Activated B cell treated with CpG ODN at 0.5 μM for 24 hours (primary cell): ENCODE results near the gene SLCO3A1. TPM values are rescaled to one million over a fixed set of nuclear protein-coding genes. Genes with fewer than 3 reads are reported as not detected.

Source experiments
- ATAC-seq: fragments of 200-7000 bp; cut with Tn5 transposase; one replicate; pipeline ENCODE4 v1.10.0; 2021; ENCODE audit warnings: low read depth, mild to moderate bottlenecking, moderate library complexity
- CTCF ChIA-PET: fragments of 350-600 bp; sonication (Branson Sonifier 250); formaldehyde crosslinking; loops from one replicate; lab custom pipeline; 2021; ENCODE audit warnings: antibody characterized with exemption; lab: Charles Lee
- POLR2A ChIA-PET: fragments of 350-600 bp; sonication (Branson Sonifier 250); formaldehyde crosslinking; loops from one replicate; lab custom pipeline; 2021; ENCODE audit warnings: antibody characterized with exemption; lab: Charles Lee
- DNase-seq: peaks from one replicate; pipeline ENCODE4 v3.0.0; 2022
- H3K27ac Mint-ChIP-seq: one replicate; pipeline ENCODE4 v1.8.0; 2020; ENCODE audit warnings: mixed read lengths
- H3K27me3 Mint-ChIP-seq: one replicate; pipeline ENCODE4 v1.8.0; 2021; ENCODE audit warnings: mixed read lengths
- H3K36me3 Mint-ChIP-seq: one replicate; pipeline ENCODE4 v1.8.0; 2021; ENCODE audit warnings: low read depth, mixed read lengths
- H3K4me1 Mint-ChIP-seq: one replicate; pipeline ENCODE4 v1.8.0; 2021; ENCODE audit warnings: mixed read lengths
- H3K4me3 Mint-ChIP-seq: one replicate; pipeline ENCODE4 v1.8.0; 2020; ENCODE audit warnings: mild to moderate bottlenecking, mixed read lengths
- H3K9me3 Mint-ChIP-seq: one replicate; pipeline ENCODE4 v1.8.0; 2020; ENCODE audit warnings: mixed read lengths
- intact Hi-C: fragments of 100-400 bp; cut with micrococcal nuclease; formaldehyde crosslinking; loops from one replicate; pipeline ENCODE4 v1.15.1; 2024
- total RNA-seq: library from RNA; stranded (reverse); gene quantifications from 2 replicates; pipeline ENCODE4 v1.2.3, GENCODE V29; 2022
- TF ChIP-seq, protein P1 (sequence below): fragments of 200-600 bp; IDR thresholded peaks from one replicate; pipeline ENCODE4 v1.8.0; 2022; ENCODE audit warnings: antibody characterized with exemption, mild to moderate bottlenecking

SLCO3A1 gene
- total RNA-seq, 1 donor from 2014 or later, result 0.82 TPM

DNA sequence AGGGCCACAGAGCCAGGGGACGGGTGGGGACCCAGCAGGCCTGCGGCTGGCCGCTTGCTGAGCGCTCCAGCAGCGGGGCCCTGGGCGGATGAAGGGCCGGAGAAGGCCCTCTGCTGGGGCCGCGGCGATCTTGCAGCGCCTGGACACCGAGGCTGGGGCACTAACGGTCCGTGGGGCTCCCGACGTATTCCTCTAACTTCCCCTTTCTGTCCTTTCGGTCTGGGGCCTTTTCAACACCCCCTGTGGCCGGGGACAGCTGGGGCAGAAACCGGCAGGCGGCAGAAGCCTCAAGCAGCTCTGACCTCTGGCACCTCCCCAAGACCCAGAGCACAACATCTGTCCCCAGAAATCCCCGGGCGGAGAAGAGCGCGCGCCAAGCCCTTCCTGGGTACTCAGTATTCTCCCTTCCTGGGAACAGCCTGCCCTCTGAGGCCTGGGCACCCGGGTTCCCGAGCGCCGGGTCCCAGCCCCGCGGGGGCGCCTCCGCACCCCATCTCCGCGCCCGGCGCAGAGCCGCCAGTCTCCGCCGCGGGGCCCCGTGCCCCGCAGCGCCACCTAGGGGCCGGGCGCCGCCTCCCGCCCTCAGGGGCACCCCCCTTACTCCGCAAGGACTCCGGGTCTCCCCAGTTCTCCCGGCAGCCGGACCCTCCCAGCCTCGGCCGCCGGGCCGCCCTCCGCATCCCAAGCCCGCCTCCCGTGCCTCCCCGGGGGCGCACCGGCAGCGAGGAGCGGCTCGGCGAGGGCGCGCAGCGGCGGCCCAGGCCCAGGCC is 582 bp upstream of the SLCO3A1 start:
- Mint-ChIP-seq H3K4me3 (peak overlapping the region; percentile 66), H3K4me1 (peaks cover 43% of the 10 kb centered on the region), H3K9me3 (peaks cover 8% of the 10 kb centered on the region), H3K27ac (no peak overlapping the region), H3K36me3 (no peaks in the 10 kb centered on the region), H3K27me3 (peaks cover 49% of the 10 kb centered on the region)
- TF ChIP-seq, protein P1, sequence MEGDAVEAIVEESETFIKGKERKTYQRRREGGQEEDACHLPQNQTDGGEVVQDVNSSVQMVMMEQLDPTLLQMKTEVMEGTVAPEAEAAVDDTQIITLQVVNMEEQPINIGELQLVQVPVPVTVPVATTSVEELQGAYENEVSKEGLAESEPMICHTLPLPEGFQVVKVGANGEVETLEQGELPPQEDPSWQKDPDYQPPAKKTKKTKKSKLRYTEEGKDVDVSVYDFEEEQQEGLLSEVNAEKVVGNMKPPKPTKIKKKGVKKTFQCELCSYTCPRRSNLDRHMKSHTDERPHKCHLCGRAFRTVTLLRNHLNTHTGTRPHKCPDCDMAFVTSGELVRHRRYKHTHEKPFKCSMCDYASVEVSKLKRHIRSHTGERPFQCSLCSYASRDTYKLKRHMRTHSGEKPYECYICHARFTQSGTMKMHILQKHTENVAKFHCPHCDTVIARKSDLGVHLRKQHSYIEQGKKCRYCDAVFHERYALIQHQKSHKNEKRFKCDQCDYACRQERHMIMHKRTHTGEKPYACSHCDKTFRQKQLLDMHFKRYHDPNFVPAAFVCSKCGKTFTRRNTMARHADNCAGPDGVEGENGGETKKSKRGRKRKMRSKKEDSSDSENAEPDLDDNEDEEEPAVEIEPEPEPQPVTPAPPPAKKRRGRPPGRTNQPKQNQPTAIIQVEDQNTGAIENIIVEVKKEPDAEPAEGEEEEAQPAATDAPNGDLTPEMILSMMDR, result no peak
- peak; percentile 55 for ATAC-seq
- ChIA-PET CTCF (interaction anchor here (0.6 kb wide), 1 partner anchor 27 kb away, joined by 3 read pairs; no protein-coding TSS in a partner anchor), POLR2A (interaction anchor here (0.5 kb wide), 1 partner anchor 44 kb away, joined by 3 read pairs; no protein-coding TSS in a partner anchor)
- intact Hi-C loops, result loop anchor here (10.0 kb wide), 3 partner anchors 62 to 518 kb away; no protein-coding TSS in a partner anchor
- DNase-seq, result peak; percentile 31

DNA sequence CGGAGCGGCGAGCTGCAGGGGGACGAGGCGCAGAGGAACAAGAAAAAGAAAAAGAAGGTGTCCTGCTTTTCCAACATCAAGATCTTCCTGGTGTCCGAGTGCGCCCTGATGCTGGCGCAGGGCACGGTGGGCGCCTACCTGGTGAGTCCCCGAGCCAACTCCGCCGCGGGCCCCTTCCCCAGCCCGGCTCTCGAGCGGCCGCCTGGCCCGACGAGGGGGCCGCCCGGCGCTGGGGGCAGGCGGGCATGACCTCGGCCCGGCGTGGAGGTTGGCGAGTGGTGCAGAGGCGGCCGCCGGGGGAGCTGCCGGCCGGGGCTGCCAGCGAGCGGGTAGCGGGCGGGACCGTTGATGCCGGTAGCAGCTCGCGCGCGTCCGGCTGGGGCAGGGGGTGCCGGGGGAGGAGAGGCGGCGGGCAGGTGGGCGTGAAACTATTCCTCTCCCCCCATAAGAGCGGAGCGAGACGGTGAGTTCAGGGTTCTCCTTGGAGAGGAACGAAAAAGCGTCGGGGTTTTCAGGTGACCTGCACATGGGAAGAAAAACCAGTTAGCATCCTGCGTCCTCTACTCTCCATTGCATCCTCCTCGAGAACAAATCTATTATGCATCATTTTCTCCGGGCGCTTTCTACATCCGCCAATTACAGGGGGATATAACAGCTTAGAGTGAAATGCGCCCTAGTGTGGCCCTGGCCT is 585 bp downstream of the SLCO3A1 start:
- ChIA-PET CTCF (no interaction called here), POLR2A (no interaction called here)
- H3K27me3 Mint-ChIP-seq, result peaks cover 46% of the 10 kb centered on the region
- H3K27ac Mint-ChIP-seq, result no peak overlapping the region
- ATAC-seq (no peak), DNase-seq (no peak)
- H3K4me1 Mint-ChIP-seq, result peaks cover 48% of the 10 kb centered on the region
- TF ChIP-seq, protein P1, result no peak
- intact Hi-C loops, result loop anchor here (1.0 to 10.0 kb wide), 4 partner anchors 35 to 519 kb away; no protein-coding TSS in a partner anchor
- H3K36me3 Mint-ChIP-seq, result no peaks in the 10 kb centered on the region
- peaks cover 8% of the 10 kb centered on the region for H3K9me3 Mint-ChIP-seq
- H3K4me3 Mint-ChIP-seq, result peak overlapping the region; percentile 61

DNA sequence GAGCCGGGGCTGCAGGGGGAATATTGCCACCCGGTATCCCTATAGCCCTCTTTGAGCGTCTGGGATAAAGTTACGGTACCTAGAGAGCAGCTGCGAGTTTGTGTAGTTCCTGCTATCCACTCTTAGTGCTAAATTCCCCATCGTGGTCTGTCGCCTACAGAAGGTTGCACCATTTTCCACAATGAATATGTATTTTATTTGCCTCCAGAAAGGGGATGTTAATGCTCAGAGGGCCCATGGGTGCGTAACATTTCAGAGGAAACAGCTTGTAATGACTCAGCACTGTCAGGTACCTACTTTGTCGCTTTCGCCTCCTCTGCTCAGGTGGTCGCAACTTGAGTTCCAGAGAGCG is 1.1 kb downstream of the SLCO3A1 start:
- Mint-ChIP-seq H3K27ac (no peak overlapping the region), H3K4me3 (peak overlapping the region; percentile 61), H3K9me3 (peaks cover 8% of the 10 kb centered on the region), H3K27me3 (peaks cover 44% of the 10 kb centered on the region), H3K4me1 (peaks cover 48% of the 10 kb centered on the region), H3K36me3 (no peaks in the 10 kb centered on the region)
- ATAC-seq (peak; percentile 41), DNase-seq (no peak)
- intact Hi-C loops, result loop anchor here (1.0 to 10.0 kb wide), 4 partner anchors 35 to 520 kb away; no protein-coding TSS in a partner anchor
- ChIA-PET CTCF (no interaction called here), POLR2A (no interaction called here)
- TF ChIP-seq, protein P1, result no peak

DNA sequence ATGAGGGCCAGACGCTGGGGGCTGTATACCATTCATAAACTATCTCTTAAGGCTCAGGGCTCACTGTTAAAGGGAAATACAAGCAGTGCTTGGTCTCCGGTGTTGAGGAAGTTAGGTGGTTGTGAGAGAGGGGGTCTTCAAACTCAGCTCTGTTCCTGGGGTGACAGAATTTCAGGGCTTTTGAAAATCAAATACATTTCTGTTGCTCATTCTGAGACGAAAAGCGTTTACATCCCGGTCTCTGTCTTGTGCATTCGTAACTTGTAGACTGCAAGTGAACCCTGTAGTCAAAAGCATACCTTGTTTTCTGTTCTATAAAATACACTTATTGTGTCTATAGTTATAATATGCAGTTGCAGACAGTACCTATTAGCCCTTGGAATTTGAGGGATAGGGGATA is 1.7 kb downstream of the SLCO3A1 start:
- ATAC-seq (no peak), DNase-seq (no peak)
- H3K27ac Mint-ChIP-seq, result no peak overlapping the region
- CTCF ChIA-PET, result no interaction called here
- POLR2A ChIA-PET, result no interaction called here
- H3K4me3 Mint-ChIP-seq, result no peak overlapping the region
- intact Hi-C loops, result loop anchor here (10.0 kb wide), 3 partner anchors 60 to 520 kb away; no protein-coding TSS in a partner anchor
- H3K4me1 Mint-ChIP-seq, result peaks cover 46% of the 10 kb centered on the region
- H3K36me3 Mint-ChIP-seq, result no peaks in the 10 kb centered on the region
- TF ChIP-seq, protein P1, result no peak
- H3K27me3 Mint-ChIP-seq, result peaks cover 40% of the 10 kb centered on the region
- peaks cover 7% of the 10 kb centered on the region for H3K9me3 Mint-ChIP-seq
